IMR-90 (cell line): ENCODE measurements around the gene SRRM2.

Experiments
- BHLHE40 ChIP-seq: fragments of 150-350 bp; IDR thresholded peaks from 2 replicates; pipeline ENCODE4 v1.6.1; 2016; ENCODE audit warnings: mild to moderate bottlenecking, low read depth, low read length
- CTCF ChIP-seq: conservative IDR thresholded peaks from 2 replicates; pipeline ENCODE4 v1.5.1; 2012; ENCODE audit warnings: mild to moderate bottlenecking, low read depth, low read length, improper control_type of control experiment
- MAFK ChIP-seq: IDR thresholded peaks from 2 replicates; pipeline ENCODE4 v1.6.1; 2012; ENCODE audit warnings: low read depth, low read length, improper control_type of control experiment
- MXI1 ChIP-seq: IDR thresholded peaks from 2 replicates; pipeline ENCODE4 v1.6.1; 2012; ENCODE audit warnings: low read depth, mild to moderate bottlenecking, low read length, moderate library complexity, borderline replicate concordance
- POLR2A ChIP-seq: IDR thresholded peaks from 2 replicates; pipeline ENCODE4 v1.6.1; 2012; ENCODE audit warnings: mild to moderate bottlenecking, low read depth, low read length
- RAD21 ChIP-seq: IDR thresholded peaks from 2 replicates; pipeline ENCODE4 v1.6.1; 2012; ENCODE audit warnings: low read length, improper control_type of control experiment
- RFX5 ChIP-seq: IDR thresholded peaks from 2 replicates; pipeline ENCODE4 v1.8.0; 2012; ENCODE audit warnings: low read depth, mild to moderate bottlenecking, low read length, moderate library complexity
- USF2 ChIP-seq: fragments of 150-350 bp; IDR thresholded peaks from 2 replicates; pipeline ENCODE4 v1.6.1; 2017; ENCODE audit warnings: mild to moderate bottlenecking, antibody characterized with exemption, low read length, low read depth

DNA sequence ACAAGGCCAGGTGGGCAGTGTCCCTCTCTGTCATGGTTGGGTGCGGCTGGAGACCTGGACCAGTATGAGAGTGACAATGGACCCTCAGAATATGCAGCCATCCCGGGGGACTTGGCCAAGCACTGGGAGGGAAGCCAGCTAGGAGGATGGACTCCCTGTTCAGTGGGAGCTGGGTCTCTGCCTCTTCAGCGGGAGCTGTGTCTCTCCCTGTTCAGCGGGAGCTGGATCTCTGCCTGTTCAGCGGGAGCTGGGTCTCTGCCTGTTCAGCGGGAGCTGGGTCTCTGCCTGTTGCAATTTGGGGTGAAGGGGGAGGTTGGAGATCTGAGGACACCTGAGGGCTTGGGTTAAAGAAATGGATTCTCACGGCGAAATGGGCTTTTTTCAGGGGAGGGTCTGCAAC, 38.7 kb downstream of the SRRM2 start:
- no peak for TF ChIP-seq CTCF
- no peak for TF ChIP-seq MAFK
- no peak for TF ChIP-seq POLR2A
- TF ChIP-seq RAD21, result no peak
- TF ChIP-seq MXI1, result no peak
- no peak for TF ChIP-seq BHLHE40
- no peak for TF ChIP-seq USF2
- TF ChIP-seq RFX5, result no peak
